Measurements from ENCODE around the gene DECR2. TPM values are rescaled to one million over a fixed set of nuclear protein-coding genes. Genes with fewer than 3 reads are reported as not detected.

Gene DECR2
- total RNA-seq, 1 donor from 2014 or later, result 14.6 TPM

DNA sequence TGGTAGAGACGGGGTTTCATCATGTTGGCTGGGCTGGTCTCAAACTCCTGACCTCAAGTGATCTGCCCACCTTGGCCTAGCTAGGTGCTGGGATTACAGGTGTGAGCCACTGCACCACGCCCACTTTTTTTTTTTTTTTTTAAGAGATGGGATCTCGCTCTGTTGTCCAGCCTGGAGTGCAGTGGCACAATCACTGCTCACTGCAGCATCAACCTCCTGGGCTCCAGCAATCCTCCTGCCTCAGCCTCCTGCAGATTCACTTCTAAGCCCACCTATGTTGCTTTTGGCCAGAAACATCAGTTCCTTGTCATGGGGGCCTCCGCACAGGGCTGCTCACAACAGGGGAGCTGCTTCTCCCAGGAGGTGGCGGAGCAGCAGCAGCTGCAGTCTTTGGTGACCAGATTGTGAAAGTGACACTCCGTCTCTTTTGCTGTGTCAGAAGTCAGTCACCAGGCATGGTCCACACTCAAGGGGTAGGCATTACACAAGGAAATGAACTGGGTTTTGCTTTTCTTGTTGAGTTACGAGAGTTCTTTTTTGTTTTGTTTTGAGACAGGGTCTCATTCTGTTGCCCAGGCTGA, 9.1 kb upstream of the DECR2 start:
- H3K4me1 Mint-ChIP-seq (ENCODE audit: unreplicated experiment), result peaks cover 16% of the 10 kb centered on the region
- H3K27ac Mint-ChIP-seq (ENCODE audit: unreplicated experiment), result no peak overlapping the region
- no peak overlapping the region for H3K4me3 Mint-ChIP-seq (ENCODE audit: unreplicated experiment)
- no peaks in the 10 kb centered on the region for H3K9me3 Mint-ChIP-seq (ENCODE audit: unreplicated experiment)
- TF ChIP-seq, protein P1, sequence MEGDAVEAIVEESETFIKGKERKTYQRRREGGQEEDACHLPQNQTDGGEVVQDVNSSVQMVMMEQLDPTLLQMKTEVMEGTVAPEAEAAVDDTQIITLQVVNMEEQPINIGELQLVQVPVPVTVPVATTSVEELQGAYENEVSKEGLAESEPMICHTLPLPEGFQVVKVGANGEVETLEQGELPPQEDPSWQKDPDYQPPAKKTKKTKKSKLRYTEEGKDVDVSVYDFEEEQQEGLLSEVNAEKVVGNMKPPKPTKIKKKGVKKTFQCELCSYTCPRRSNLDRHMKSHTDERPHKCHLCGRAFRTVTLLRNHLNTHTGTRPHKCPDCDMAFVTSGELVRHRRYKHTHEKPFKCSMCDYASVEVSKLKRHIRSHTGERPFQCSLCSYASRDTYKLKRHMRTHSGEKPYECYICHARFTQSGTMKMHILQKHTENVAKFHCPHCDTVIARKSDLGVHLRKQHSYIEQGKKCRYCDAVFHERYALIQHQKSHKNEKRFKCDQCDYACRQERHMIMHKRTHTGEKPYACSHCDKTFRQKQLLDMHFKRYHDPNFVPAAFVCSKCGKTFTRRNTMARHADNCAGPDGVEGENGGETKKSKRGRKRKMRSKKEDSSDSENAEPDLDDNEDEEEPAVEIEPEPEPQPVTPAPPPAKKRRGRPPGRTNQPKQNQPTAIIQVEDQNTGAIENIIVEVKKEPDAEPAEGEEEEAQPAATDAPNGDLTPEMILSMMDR (IDR thresholded peaks at IDR 0.05; ENCODE audit: unreplicated experiment), result no peak
- H3K36me3 Mint-ChIP-seq (ENCODE audit: low read depth, unreplicated experiment), result no peaks in the 10 kb centered on the region
- DNase-seq (ENCODE audit: low spot score), result no peak
- peaks cover 11% of the 10 kb centered on the region for H3K27me3 Mint-ChIP-seq (ENCODE audit: unreplicated experiment)

DNA sequence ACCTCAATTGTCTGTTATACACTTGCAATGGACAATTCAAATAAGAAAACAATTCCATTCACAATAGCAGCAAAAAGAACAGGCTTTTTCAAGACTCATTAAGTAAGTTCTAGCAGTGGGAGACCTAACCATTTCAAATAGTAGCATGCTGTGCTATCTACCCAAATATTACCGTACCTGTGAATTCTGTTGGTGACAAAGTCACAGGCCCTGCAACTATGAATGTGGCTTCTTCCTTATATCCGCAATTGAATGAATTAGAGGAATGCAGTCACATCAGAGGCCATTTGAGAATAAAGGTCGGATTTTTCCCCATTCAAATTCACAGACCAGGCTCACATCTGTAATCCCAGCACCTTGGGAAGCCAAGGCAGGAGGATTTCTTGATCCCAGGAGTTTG, 5.5 kb upstream of the DECR2 start:
- Mint-ChIP-seq H3K36me3 (ENCODE audit: low read depth, unreplicated experiment) (peaks cover 4% of the 10 kb centered on the region), H3K27ac (ENCODE audit: unreplicated experiment) (peak overlapping the region; percentile 25), H3K9me3 (ENCODE audit: unreplicated experiment) (no peaks in the 10 kb centered on the region), H3K4me3 (ENCODE audit: unreplicated experiment) (peak overlapping the region; percentile 95), H3K4me1 (ENCODE audit: unreplicated experiment) (peaks cover 10% of the 10 kb centered on the region), H3K27me3 (ENCODE audit: unreplicated experiment) (peaks cover 11% of the 10 kb centered on the region)
- TF ChIP-seq, protein P1 (IDR thresholded peaks at IDR 0.05; ENCODE audit: unreplicated experiment), result no peak
- no peak for DNase-seq (ENCODE audit: low spot score)

DNA sequence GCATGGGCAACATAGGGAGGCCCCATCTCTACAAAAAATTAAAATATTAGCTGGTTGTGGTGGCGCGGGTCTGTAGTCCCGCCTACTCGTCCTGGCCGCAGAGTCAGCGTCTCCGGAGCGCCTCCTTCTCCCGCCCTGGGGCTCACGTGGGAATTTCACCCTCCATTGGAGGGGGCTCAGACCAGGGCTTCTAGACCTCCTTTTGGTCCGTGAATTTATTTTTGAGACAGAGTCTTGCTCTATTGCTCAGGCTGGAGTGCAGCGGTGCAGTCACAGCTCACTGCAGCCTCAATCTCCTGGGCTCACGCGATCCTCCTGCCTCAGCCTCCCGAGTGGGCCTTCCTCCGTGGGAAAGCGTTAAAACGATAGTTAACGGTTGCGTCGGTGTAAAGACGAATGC, 5.1 kb upstream of the DECR2 start:
- H3K4me1 Mint-ChIP-seq (ENCODE audit: unreplicated experiment), result peaks cover 10% of the 10 kb centered on the region
- H3K4me3 Mint-ChIP-seq (ENCODE audit: unreplicated experiment), result peak overlapping the region; percentile 95
- TF ChIP-seq, protein P1 (IDR thresholded peaks at IDR 0.05; ENCODE audit: unreplicated experiment), result no peak
- H3K27me3 Mint-ChIP-seq (ENCODE audit: unreplicated experiment), result peaks cover 11% of the 10 kb centered on the region
- peaks cover 4% of the 10 kb centered on the region for H3K36me3 Mint-ChIP-seq (ENCODE audit: low read depth, unreplicated experiment)
- DNase-seq (ENCODE audit: low spot score), result peak; percentile 55
- H3K27ac Mint-ChIP-seq (ENCODE audit: unreplicated experiment), result peak overlapping the region; percentile 80
- no peaks in the 10 kb centered on the region for H3K9me3 Mint-ChIP-seq (ENCODE audit: unreplicated experiment)

DNA sequence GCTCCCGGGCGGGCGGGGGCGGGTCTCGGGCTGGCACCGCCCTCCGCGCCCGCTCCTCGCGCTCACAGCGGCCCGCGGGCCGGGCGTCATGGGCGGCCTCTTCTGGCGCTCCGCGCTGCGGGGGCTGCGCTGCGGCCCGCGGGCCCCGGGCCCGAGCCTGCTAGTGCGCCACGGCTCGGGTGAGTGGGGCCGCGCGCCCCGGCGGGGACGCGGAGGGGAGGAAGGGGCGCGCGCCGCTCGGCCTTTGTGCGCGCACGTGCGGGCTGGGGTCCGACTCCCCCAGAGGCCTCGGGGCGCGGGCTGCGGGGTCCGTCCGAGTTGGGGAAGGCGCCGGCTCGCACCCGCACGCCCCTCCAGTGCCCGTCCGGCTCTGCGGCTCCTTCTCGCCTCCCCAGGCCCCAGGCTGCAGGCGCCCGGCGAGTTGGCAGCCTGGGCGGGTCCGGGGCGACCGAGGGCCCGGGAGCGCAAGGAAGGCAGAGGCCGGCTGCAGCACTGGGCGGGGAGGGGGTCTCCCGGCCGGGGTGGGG, 4.5 kb upstream of the DECR2 start, which contains the start of gene NME4:
TSS of gene NME4 (plus strand) at position 65 of the 527 bp plus-strand sequence. CDS start at position 89, 24 bp downstream.
- DNase-seq (ENCODE audit: low spot score), result peak; percentile 56
- H3K36me3 Mint-ChIP-seq (ENCODE audit: low read depth, unreplicated experiment), result peaks cover 4% of the 10 kb centered on the region
- TF ChIP-seq, protein P1 (IDR thresholded peaks at IDR 0.05; ENCODE audit: unreplicated experiment), result no peak
- H3K27ac Mint-ChIP-seq (ENCODE audit: unreplicated experiment), result peak within 1 kb of the TSS; percentile 80
- no peaks in the 10 kb centered on the region for H3K9me3 Mint-ChIP-seq (ENCODE audit: unreplicated experiment)
- H3K4me3 Mint-ChIP-seq (ENCODE audit: unreplicated experiment), result peak within 1 kb of the TSS; percentile 95
- H3K4me1 Mint-ChIP-seq (ENCODE audit: unreplicated experiment), result peaks cover 10% of the 10 kb centered on the region
- peaks cover 9% of the 10 kb centered on the region for H3K27me3 Mint-ChIP-seq (ENCODE audit: unreplicated experiment)

DNA sequence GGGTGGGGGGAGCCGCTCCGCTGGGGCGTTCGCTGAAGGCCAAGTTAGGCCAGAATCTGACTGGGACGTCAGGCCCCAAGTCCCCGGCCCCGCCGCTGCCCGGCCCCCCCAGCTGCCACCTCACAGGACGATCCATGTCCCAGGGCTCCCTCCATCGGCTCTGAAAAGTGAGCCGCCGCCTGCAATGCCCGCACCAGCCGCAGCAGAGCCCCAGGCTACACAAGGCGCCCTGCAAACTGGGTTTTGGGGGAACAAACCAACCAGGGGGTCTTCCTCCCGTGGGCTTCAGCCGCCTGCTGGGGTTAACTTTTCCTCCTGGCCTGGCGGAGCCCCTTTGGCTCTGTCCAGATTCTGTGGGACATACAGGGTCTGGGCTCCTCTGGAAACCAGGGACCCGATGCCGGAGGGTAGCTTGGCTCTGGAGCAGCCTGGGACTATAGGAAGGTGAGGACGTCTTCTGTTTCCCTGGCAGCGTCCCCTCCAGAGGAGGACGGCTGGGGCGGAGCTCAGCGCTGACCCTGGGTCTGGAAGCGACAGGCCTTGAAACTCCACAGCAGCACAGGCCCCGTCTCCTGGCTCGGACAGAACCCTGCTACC, 3.9 kb upstream of the DECR2 start:
- TF ChIP-seq, protein P1 (IDR thresholded peaks at IDR 0.05; ENCODE audit: unreplicated experiment), result no peak
- DNase-seq (ENCODE audit: low spot score), result peak; percentile 84
- H3K4me1 Mint-ChIP-seq (ENCODE audit: unreplicated experiment), result peaks cover 10% of the 10 kb centered on the region
- H3K4me3 Mint-ChIP-seq (ENCODE audit: unreplicated experiment), result peak overlapping the region; percentile 82
- H3K27ac Mint-ChIP-seq (ENCODE audit: unreplicated experiment), result no peak overlapping the region
- no peaks in the 10 kb centered on the region for H3K9me3 Mint-ChIP-seq (ENCODE audit: unreplicated experiment)
- peaks cover 4% of the 10 kb centered on the region for H3K36me3 Mint-ChIP-seq (ENCODE audit: low read depth, unreplicated experiment)
- H3K27me3 Mint-ChIP-seq (ENCODE audit: unreplicated experiment), result peaks cover 9% of the 10 kb centered on the region

All from endothelial cell (in vitro differentiated cells).